SJSA1 (cell line): ENCODE measurements around the gene SYNE1. TPM values are rescaled to one million over a fixed set of nuclear protein-coding genes. Genes with fewer than 3 reads are reported as not detected.

Source experiments
- DNase-seq, 2 experiments: peaks; one replicate each; pipeline ENCODE4 v3.0.0-alpha.2; 2015 to 2020; ENCODE audit warnings: low spot score in 2 of 2, low read depth in 1 of 2
- H3K27ac ChIP-seq: fragments of 250-450 bp; sonication (Bioruptor Pico); 2 replicates; pipeline ENCODE4 v1.5.1; 2020; ENCODE audit warnings: mild to moderate bottlenecking, moderate library complexity
- H3K27me3 ChIP-seq: fragments of 250-450 bp; sonication (Bioruptor Pico); replicated peaks from 2 replicates; pipeline ENCODE4 v1.5.1; 2020; ENCODE audit warnings: mild to moderate bottlenecking, moderate library complexity
- H3K36me3 ChIP-seq: fragments of 250-450 bp; sonication (Bioruptor Pico); 2 replicates; pipeline ENCODE4 v1.5.1; 2020; ENCODE audit warnings: mild to moderate bottlenecking
- H3K4me1 ChIP-seq: fragments of 250-450 bp; sonication (Bioruptor Pico); replicated peaks from 2 replicates; pipeline ENCODE4 v1.6.1; 2021; ENCODE audit warnings: mild to moderate bottlenecking
- H3K4me3 ChIP-seq: fragments of 250-450 bp; sonication (Bioruptor Pico); 2 replicates; pipeline ENCODE4 v1.5.1; 2020; ENCODE audit warnings: mild to moderate bottlenecking
- H3K9me3 ChIP-seq: fragments of 250-450 bp; sonication (Bioruptor Pico); replicated peaks from 2 replicates; pipeline ENCODE4 v1.5.1; 2020; ENCODE audit warnings: mild to moderate bottlenecking
- total RNA-seq: library from RNA; depleted of rRNA; stranded (reverse); fragments of >200 nt; shearing (Covaris generic); gene quantifications from 2 replicates; pipeline ENCODE4 v1.2.3, GENCODE V29; 2014

SYNE1 gene
- total RNA-seq, 1 experiment from 2014 or later, result 53.6 TPM

GRCh38 chr6:152273638-152274037, 363.5 kb downstream of the SYNE1 start:
- no peak overlapping the region for H3K4me3 ChIP-seq
- DNase-seq, result no peak
- peaks cover 16% of the 10 kb centered on the region for H3K36me3 ChIP-seq
- H3K4me1 ChIP-seq, result no peaks in the 10 kb centered on the region
- H3K27me3 ChIP-seq, result no peaks in the 10 kb centered on the region
- H3K27ac ChIP-seq, result no peak overlapping the region
- no peaks in the 10 kb centered on the region for H3K9me3 ChIP-seq

GRCh38 chr6:152273002-152273401, 364.2 kb downstream of the SYNE1 start:
- no peak overlapping the region for H3K27ac ChIP-seq

GRCh38 chr6:152272486-152272885, 364.7 kb downstream of the SYNE1 start:
- H3K4me1 ChIP-seq, result no peaks in the 10 kb centered on the region
- DNase-seq, result no peak
- H3K4me3 ChIP-seq, result no peak overlapping the region
- H3K9me3 ChIP-seq, result no peaks in the 10 kb centered on the region
- no peak overlapping the region for H3K27ac ChIP-seq
- H3K36me3 ChIP-seq, result peaks cover 10% of the 10 kb centered on the region
- H3K27me3 ChIP-seq, result no peaks in the 10 kb centered on the region

More at GRCh38 chr6:152273002-152273401, 364.2 kb downstream of the SYNE1 start:
- Histone ChIP-seq H3K9me3 (no peaks in the 10 kb centered on the region), H3K36me3 (peaks cover 15% of the 10 kb centered on the region), H3K27me3 (no peaks in the 10 kb centered on the region), H3K4me3 (no peak overlapping the region), H3K4me1 (no peaks in the 10 kb centered on the region)
- no peak for DNase-seq

GRCh38 chr6:152271776-152272464, 365.2 kb downstream of the SYNE1 start:
- Histone ChIP-seq H3K36me3 (peaks cover 8% of the 10 kb centered on the region), H3K27me3 (no peaks in the 10 kb centered on the region), H3K4me1 (no peaks in the 10 kb centered on the region), H3K9me3 (no peaks in the 10 kb centered on the region), H3K4me3 (no peak overlapping the region), H3K27ac (no peak overlapping the region)
- DNase-seq, result no peak

- Histone ChIP-seq H3K27me3 (no peaks in the 10 kb centered on the region), H3K9me3 (no peaks in the 10 kb centered on the region), H3K4me1 (peaks cover 6% of the 10 kb centered on the region; the same call in 1 of the 2 replicates), H3K36me3 (peaks cover 13% of the 10 kb centered on the region), H3K4me3 (no peak overlapping the region), H3K27ac (no peak overlapping the region)
- no peak for DNase-seq
Measured at GRCh38 chr6:152270301-152270925, 366.7 kb downstream of the SYNE1 start.

DNA sequence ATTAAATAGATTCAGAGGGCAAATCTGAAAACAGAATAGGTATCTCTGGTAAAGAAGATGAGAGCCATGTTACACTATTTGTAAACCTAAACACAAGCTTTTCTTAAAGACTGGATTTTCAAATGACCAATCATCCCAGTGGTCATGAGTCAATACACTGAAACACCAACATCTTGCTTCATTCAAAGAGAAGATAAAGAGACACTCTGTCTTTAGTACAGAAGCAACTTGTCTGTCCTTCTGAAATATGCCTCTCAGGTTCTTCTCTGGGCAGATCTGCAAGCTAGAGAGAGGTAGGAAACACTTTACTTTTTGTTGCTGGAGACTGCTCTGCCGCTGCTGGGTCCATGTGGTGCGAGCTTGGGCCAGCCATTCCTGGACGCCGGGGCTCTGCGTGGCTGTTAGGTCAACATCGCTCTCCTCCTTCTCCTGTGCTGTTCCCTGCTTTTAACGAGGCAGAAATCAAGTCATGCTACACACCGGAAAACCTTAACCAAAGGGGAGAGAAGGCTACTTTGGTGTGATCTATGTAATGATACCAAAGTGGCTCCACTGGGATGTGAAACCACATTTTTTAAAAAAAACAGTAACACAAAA, 368.2 kb downstream of the SYNE1 start:
- Histone ChIP-seq H3K4me1 (peaks cover 6% of the 10 kb centered on the region; the same call in 1 of the 2 replicates), H3K27ac (no peak overlapping the region)
- no peak for DNase-seq

DNA sequence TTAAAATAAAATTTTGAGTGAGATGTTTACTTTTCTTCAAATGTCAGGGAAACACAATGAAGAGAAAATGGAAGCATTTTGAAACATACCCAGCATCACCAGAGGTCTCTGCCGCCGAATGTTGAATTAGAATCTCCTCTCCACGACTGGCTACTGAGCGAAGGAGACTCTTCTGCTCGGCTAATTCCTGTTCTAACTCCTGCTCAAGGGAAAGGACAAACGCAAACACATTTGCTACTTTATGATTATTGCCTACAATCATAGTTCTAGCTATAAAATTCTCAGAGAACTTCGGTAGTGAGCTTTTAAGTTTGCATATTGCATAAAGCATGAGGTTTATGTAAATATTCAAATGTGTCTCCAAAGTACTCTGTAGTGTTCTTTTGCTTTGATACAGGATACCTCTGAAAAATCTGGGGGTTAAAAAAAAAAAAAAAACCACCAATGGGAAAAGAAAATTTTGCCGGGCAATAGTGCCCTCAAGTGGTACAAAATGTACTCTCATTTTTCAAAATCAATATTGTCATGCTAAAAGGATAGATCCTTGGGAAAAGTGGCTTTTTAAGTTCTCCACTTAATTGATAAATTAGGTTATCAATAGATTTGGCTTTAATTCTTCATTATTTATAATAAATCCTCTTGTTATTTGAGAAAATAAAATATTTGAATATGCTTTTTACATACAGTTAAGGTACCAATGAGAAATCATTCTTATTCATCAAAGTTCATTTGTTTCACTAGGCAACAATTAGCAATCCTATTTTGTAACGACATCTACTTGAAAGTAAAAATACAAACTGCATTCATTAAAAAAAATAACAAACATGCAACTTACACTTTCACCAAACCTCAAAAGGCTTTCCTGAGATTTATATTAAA, 369.0 kb downstream of the SYNE1 start:
- H3K4me3 ChIP-seq, result no peak overlapping the region
- H3K36me3 ChIP-seq, result peaks cover 16% of the 10 kb centered on the region
- no peak overlapping the region for H3K27ac ChIP-seq
- peak in 1 of 2 experiments; percentile 19 for DNase-seq
- no peaks in the 10 kb centered on the region for H3K27me3 ChIP-seq
- peaks cover 6% of the 10 kb centered on the region; the same call in 1 of the 2 replicates for H3K4me1 ChIP-seq
- H3K9me3 ChIP-seq, result no peaks in the 10 kb centered on the region

More for the DNA sequence above, 368.2 kb downstream of the SYNE1 start:
- Histone ChIP-seq H3K36me3 (peaks cover 13% of the 10 kb centered on the region), H3K27me3 (no peaks in the 10 kb centered on the region), H3K9me3 (no peaks in the 10 kb centered on the region), H3K4me3 (no peak overlapping the region)

DNA sequence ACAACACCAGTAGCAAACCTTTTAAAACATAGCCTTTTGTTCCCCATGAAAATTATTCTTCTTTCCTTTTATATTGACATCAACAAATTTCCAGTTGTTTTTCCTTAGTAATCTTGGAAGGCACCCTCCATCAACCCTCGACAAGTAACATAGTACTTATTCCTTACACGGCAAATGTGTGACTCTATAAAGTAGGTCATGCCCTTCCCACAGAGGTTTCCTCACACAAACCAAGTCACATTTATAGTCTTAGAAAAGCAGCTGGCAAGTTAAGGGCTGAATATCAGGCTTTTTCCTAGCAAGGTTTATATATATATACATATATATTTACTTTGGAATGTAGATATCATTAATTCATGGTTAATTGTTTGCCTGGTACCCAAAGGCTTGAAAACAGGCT, 371.5 kb downstream of the SYNE1 start:
- no peak for DNase-seq
- H3K4me3 ChIP-seq, result no peak overlapping the region
- H3K27me3 ChIP-seq, result no peaks in the 10 kb centered on the region
- no peak overlapping the region for H3K27ac ChIP-seq
- peaks cover 6% of the 10 kb centered on the region; the same call in 1 of the 2 replicates for H3K4me1 ChIP-seq
- no peaks in the 10 kb centered on the region for H3K9me3 ChIP-seq
- H3K36me3 ChIP-seq, result peaks cover 12% of the 10 kb centered on the region; the same call in 1 of the 2 replicates

GRCh38 chr6:152263582-152263981, 373.6 kb downstream of the SYNE1 start:
- DNase-seq, result no peak
- Histone ChIP-seq H3K27me3 (no peaks in the 10 kb centered on the region), H3K4me1 (peaks cover 6% of the 10 kb centered on the region; the same call in 1 of the 2 replicates), H3K9me3 (no peaks in the 10 kb centered on the region), H3K27ac (no peak overlapping the region), H3K36me3 (peaks cover 22% of the 10 kb centered on the region; the same call in 1 of the 2 replicates), H3K4me3 (no peak overlapping the region)

DNA sequence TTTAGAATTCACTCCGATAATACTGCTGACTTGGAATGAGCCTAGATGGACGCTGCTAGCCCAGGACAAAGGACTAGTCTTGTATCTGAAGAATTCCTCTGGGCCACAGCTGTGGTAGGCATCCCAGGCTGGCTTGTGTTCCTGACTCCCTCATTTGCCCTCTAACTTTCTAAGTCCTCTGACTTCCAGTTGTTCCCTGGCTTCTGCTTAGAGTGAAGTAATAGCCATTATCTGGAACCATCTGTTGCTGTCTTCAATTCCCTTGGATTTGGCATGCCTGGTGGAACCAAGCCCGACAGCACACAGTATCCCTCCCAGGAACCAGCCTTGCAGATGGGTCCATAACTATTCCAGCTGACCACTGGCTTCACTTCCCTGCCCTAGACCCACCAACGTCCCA, 376.0 kb downstream of the SYNE1 start:
- H3K9me3 ChIP-seq, result no peaks in the 10 kb centered on the region
- no peak overlapping the region for H3K27ac ChIP-seq
- peaks cover 21% of the 10 kb centered on the region for H3K36me3 ChIP-seq
- DNase-seq, result no peak
- H3K27me3 ChIP-seq, result no peaks in the 10 kb centered on the region
- peaks cover 1% of the 10 kb centered on the region; the same call in 1 of the 2 replicates for H3K4me1 ChIP-seq
- no peak overlapping the region for H3K4me3 ChIP-seq

GRCh38 chr6:152259234-152259633, 377.9 kb downstream of the SYNE1 start:
- Histone ChIP-seq H3K4me3 (no peak overlapping the region), H3K4me1 (no peaks in the 10 kb centered on the region), H3K9me3 (no peaks in the 10 kb centered on the region), H3K27me3 (no peaks in the 10 kb centered on the region), H3K27ac (no peak overlapping the region), H3K36me3 (peaks cover 31% of the 10 kb centered on the region)
- DNase-seq, result no peak

DNA sequence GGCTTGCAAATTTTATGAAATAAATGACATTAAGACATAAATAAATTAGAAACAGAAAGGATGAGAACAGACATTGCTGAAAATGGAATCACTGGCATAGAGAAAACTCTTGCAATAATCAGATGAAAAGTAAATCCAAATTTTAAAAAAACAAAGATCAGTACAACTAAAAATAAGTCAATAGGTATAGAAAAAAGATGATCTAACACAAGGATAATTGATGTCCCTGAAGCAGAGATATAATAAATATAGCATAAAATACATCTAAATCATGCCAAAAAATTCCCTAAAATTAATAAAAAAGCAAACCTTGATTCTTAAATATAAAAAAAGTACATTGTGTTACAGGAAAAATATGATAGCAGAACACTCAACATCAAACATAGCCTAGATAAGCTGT, 379.6 kb downstream of the SYNE1 start:
- no peak overlapping the region for H3K27ac ChIP-seq
- no peaks in the 10 kb centered on the region for H3K4me1 ChIP-seq
- no peak for DNase-seq
- no peaks in the 10 kb centered on the region for H3K27me3 ChIP-seq
- peaks cover 31% of the 10 kb centered on the region for H3K36me3 ChIP-seq
- no peak overlapping the region for H3K4me3 ChIP-seq
- H3K9me3 ChIP-seq, result no peaks in the 10 kb centered on the region

GRCh38 chr6:152250127-152250526, 387.0 kb downstream of the SYNE1 start:
- no peaks in the 10 kb centered on the region for H3K27me3 ChIP-seq
- H3K36me3 ChIP-seq, result peaks cover 32% of the 10 kb centered on the region
- no peak for DNase-seq
- no peaks in the 10 kb centered on the region for H3K4me1 ChIP-seq
- H3K27ac ChIP-seq, result no peak overlapping the region
- H3K4me3 ChIP-seq, result no peak overlapping the region
- no peaks in the 10 kb centered on the region for H3K9me3 ChIP-seq
